Measurements from ENCODE around the gene MRPS31.
"Not testable (repeated sequence)": the region's sequence is repeated elsewhere in the genome, so short reads cannot be mapped to it uniquely, and the experiment has no call there.

The MRPS31 gene

GRCh38 chr13:40714433-40714832 lies 56.6 kb downstream of the MRPS31 start:
- H3K36me3 ChIP-seq (ENCODE audit: control insufficient read depth in 2 of 2, insufficient read depth in 2 of 2, low read length in 2 of 2), result peaks cover 4 to 11% of the 10 kb centered on the region in 2 donors

GRCh38 chr13:40706439-40706838 lies 64.6 kb downstream of the MRPS31 start:
- no peaks in the 10 kb centered on the region for H3K4me1 ChIP-seq (ENCODE audit: control insufficient read depth in 2 of 2, insufficient read depth in 2 of 2, low read length in 2 of 2)
- H3K27ac ChIP-seq (ENCODE audit: low read depth in 2 of 2, low read length in 2 of 2), result no peak overlapping the region
- H3K9me3 ChIP-seq (ENCODE audit: control insufficient read depth in 2 of 2, low read length in 2 of 2), result no peaks in the 10 kb centered on the region
- no peaks in the 10 kb centered on the region for H3K27me3 ChIP-seq (ENCODE audit: control insufficient read depth in 2 of 2, insufficient read depth in 2 of 2, low read length in 2 of 2)
- H3K9ac ChIP-seq (ENCODE audit: low read depth in 1 of 2, low read length in 2 of 2), result no peak overlapping the region
- no peaks in the 10 kb centered on the region for H3K36me3 ChIP-seq (ENCODE audit: control insufficient read depth in 2 of 2, insufficient read depth in 2 of 2, low read length in 2 of 2)
- no peak overlapping the region for H3K4me3 ChIP-seq (ENCODE audit: low read length in 2 of 2)

More at GRCh38 chr13:40714433-40714832, 56.6 kb downstream of the MRPS31 start:
- not testable (repeated sequence) for H3K27ac ChIP-seq (ENCODE audit: low read depth in 2 of 2, low read length in 2 of 2); H3K4me1 ChIP-seq (ENCODE audit: control insufficient read depth in 2 of 2, insufficient read depth in 2 of 2, low read length in 2 of 2); H3K27me3 ChIP-seq (ENCODE audit: control insufficient read depth in 2 of 2, insufficient read depth in 2 of 2, low read length in 2 of 2); H3K9ac ChIP-seq (ENCODE audit: low read depth in 1 of 2, low read length in 2 of 2); H3K9me3 ChIP-seq (ENCODE audit: control insufficient read depth in 2 of 2, low read length in 2 of 2); H3K4me3 ChIP-seq (ENCODE audit: low read length in 2 of 2)

GRCh38 chr13:40697711-40698110 lies 73.3 kb downstream of the MRPS31 start:
- Histone ChIP-seq H3K27ac (ENCODE audit: low read depth in 2 of 2, low read length in 2 of 2) (no peak overlapping the region), H3K27me3 (ENCODE audit: control insufficient read depth in 2 of 2, insufficient read depth in 2 of 2, low read length in 2 of 2) (no peaks in the 10 kb centered on the region), H3K9me3 (ENCODE audit: control insufficient read depth in 2 of 2, low read length in 2 of 2) (no peaks in the 10 kb centered on the region), H3K4me3 (ENCODE audit: low read length in 2 of 2) (no peak overlapping the region), H3K4me1 (ENCODE audit: control insufficient read depth in 2 of 2, insufficient read depth in 2 of 2, low read length in 2 of 2) (no peaks in the 10 kb centered on the region), H3K9ac (ENCODE audit: low read depth in 1 of 2, low read length in 2 of 2) (no peak overlapping the region), H3K36me3 (ENCODE audit: control insufficient read depth in 2 of 2, insufficient read depth in 2 of 2, low read length in 2 of 2) (no peaks in the 10 kb centered on the region)

GRCh38 chr13:40694426-40694825 lies 76.6 kb downstream of the MRPS31 start:
- no peaks in the 10 kb centered on the region for H3K4me1 ChIP-seq (ENCODE audit: control insufficient read depth in 2 of 2, insufficient read depth in 2 of 2, low read length in 2 of 2)
- no peaks in the 10 kb centered on the region for H3K27me3 ChIP-seq (ENCODE audit: control insufficient read depth in 2 of 2, insufficient read depth in 2 of 2, low read length in 2 of 2)
- no peak overlapping the region for H3K9ac ChIP-seq (ENCODE audit: low read depth in 1 of 2, low read length in 2 of 2)
- H3K36me3 ChIP-seq (ENCODE audit: control insufficient read depth in 2 of 2, insufficient read depth in 2 of 2, low read length in 2 of 2), result no peaks in the 10 kb centered on the region
- H3K9me3 ChIP-seq (ENCODE audit: control insufficient read depth in 2 of 2, low read length in 2 of 2), result no peaks in the 10 kb centered on the region
- H3K4me3 ChIP-seq (ENCODE audit: low read length in 2 of 2), result no peak overlapping the region
- no peak overlapping the region for H3K27ac ChIP-seq (ENCODE audit: low read depth in 2 of 2, low read length in 2 of 2)

GRCh38 chr13:40692946-40693345 lies 78.0 kb downstream of the MRPS31 start:
- Histone ChIP-seq H3K36me3 (ENCODE audit: control insufficient read depth in 2 of 2, insufficient read depth in 2 of 2, low read length in 2 of 2) (no peaks in the 10 kb centered on the region), H3K27me3 (ENCODE audit: control insufficient read depth in 2 of 2, insufficient read depth in 2 of 2, low read length in 2 of 2) (no peaks in the 10 kb centered on the region), H3K9ac (ENCODE audit: low read depth in 1 of 2, low read length in 2 of 2) (no peak overlapping the region), H3K4me1 (ENCODE audit: control insufficient read depth in 2 of 2, insufficient read depth in 2 of 2, low read length in 2 of 2) (no peaks in the 10 kb centered on the region), H3K9me3 (ENCODE audit: control insufficient read depth in 2 of 2, low read length in 2 of 2) (no peaks in the 10 kb centered on the region), H3K4me3 (ENCODE audit: low read length in 2 of 2) (no peak overlapping the region), H3K27ac (ENCODE audit: low read depth in 2 of 2, low read length in 2 of 2) (no peak overlapping the region)

GRCh38 chr13:40688781-40689180 lies 82.2 kb downstream of the MRPS31 start:
- no peak overlapping the region for H3K27ac ChIP-seq (ENCODE audit: low read depth in 2 of 2, low read length in 2 of 2)
- no peaks in the 10 kb centered on the region for H3K4me1 ChIP-seq (ENCODE audit: control insufficient read depth in 2 of 2, insufficient read depth in 2 of 2, low read length in 2 of 2)
- H3K4me3 ChIP-seq (ENCODE audit: low read length in 2 of 2), result no peak overlapping the region
- no peaks in the 10 kb centered on the region for H3K27me3 ChIP-seq (ENCODE audit: control insufficient read depth in 2 of 2, insufficient read depth in 2 of 2, low read length in 2 of 2)
- no peaks in the 10 kb centered on the region for H3K36me3 ChIP-seq (ENCODE audit: control insufficient read depth in 2 of 2, insufficient read depth in 2 of 2, low read length in 2 of 2)
- H3K9ac ChIP-seq (ENCODE audit: low read depth in 1 of 2, low read length in 2 of 2), result no peak overlapping the region
- H3K9me3 ChIP-seq (ENCODE audit: control insufficient read depth in 2 of 2, low read length in 2 of 2), result no peaks in the 10 kb centered on the region

GRCh38 chr13:40682449-40683240 lies 88.3 kb downstream of the MRPS31 start:
- no peak overlapping the region for H3K27ac ChIP-seq (ENCODE audit: low read depth in 2 of 2, low read length in 2 of 2)
- no peak overlapping the region for H3K9ac ChIP-seq (ENCODE audit: low read depth in 1 of 2, low read length in 2 of 2)
- H3K4me1 ChIP-seq (ENCODE audit: control insufficient read depth in 2 of 2, insufficient read depth in 2 of 2, low read length in 2 of 2), result peaks cover 0 to 3% of the 10 kb centered on the region in 2 donors
- no peaks in the 10 kb centered on the region for H3K36me3 ChIP-seq (ENCODE audit: control insufficient read depth in 2 of 2, insufficient read depth in 2 of 2, low read length in 2 of 2)
- H3K27me3 ChIP-seq (ENCODE audit: control insufficient read depth in 2 of 2, insufficient read depth in 2 of 2, low read length in 2 of 2), result no peaks in the 10 kb centered on the region
- no peak overlapping the region for H3K4me3 ChIP-seq (ENCODE audit: low read length in 2 of 2)
- H3K9me3 ChIP-seq (ENCODE audit: control insufficient read depth in 2 of 2, low read length in 2 of 2), result no peaks in the 10 kb centered on the region

GRCh38 chr13:40681341-40682146 lies 89.4 kb downstream of the MRPS31 start:
- H3K4me3 ChIP-seq (ENCODE audit: low read length in 2 of 2), result no peak overlapping the region
- H3K9me3 ChIP-seq (ENCODE audit: control insufficient read depth in 2 of 2, low read length in 2 of 2), result no peaks in the 10 kb centered on the region
- H3K27ac ChIP-seq (ENCODE audit: low read depth in 2 of 2, low read length in 2 of 2), result no peak overlapping the region
- H3K36me3 ChIP-seq (ENCODE audit: control insufficient read depth in 2 of 2, insufficient read depth in 2 of 2, low read length in 2 of 2), result no peaks in the 10 kb centered on the region
- H3K27me3 ChIP-seq (ENCODE audit: control insufficient read depth in 2 of 2, insufficient read depth in 2 of 2, low read length in 2 of 2), result no peaks in the 10 kb centered on the region
- peaks cover 0 to 3% of the 10 kb centered on the region in 2 donors for H3K4me1 ChIP-seq (ENCODE audit: control insufficient read depth in 2 of 2, insufficient read depth in 2 of 2, low read length in 2 of 2)
- no peak overlapping the region for H3K9ac ChIP-seq (ENCODE audit: low read depth in 1 of 2, low read length in 2 of 2)

GRCh38 chr13:40680659-40681323 lies 90.2 kb downstream of the MRPS31 start:
- no peaks in the 10 kb centered on the region for H3K27me3 ChIP-seq (ENCODE audit: control insufficient read depth in 2 of 2, insufficient read depth in 2 of 2, low read length in 2 of 2)
- H3K9ac ChIP-seq (ENCODE audit: low read depth in 1 of 2, low read length in 2 of 2), result no peak overlapping the region
- no peaks in the 10 kb centered on the region for H3K9me3 ChIP-seq (ENCODE audit: control insufficient read depth in 2 of 2, low read length in 2 of 2)
- no peak overlapping the region for H3K4me3 ChIP-seq (ENCODE audit: low read length in 2 of 2)
- H3K27ac ChIP-seq (ENCODE audit: low read depth in 2 of 2, low read length in 2 of 2), result no peak overlapping the region
- no peaks in the 10 kb centered on the region for H3K36me3 ChIP-seq (ENCODE audit: control insufficient read depth in 2 of 2, insufficient read depth in 2 of 2, low read length in 2 of 2)
- H3K4me1 ChIP-seq (ENCODE audit: control insufficient read depth in 2 of 2, insufficient read depth in 2 of 2, low read length in 2 of 2), result peaks cover 0 to 3% of the 10 kb centered on the region in 2 donors

GRCh38 chr13:40679480-40679985 lies 91.5 kb downstream of the MRPS31 start:
- Histone ChIP-seq H3K9ac (ENCODE audit: low read depth in 1 of 2, low read length in 2 of 2) (no peak overlapping the region), H3K4me1 (ENCODE audit: control insufficient read depth in 2 of 2, insufficient read depth in 2 of 2, low read length in 2 of 2) (peaks cover 0 to 3% of the 10 kb centered on the region in 2 donors), H3K36me3 (ENCODE audit: control insufficient read depth in 2 of 2, insufficient read depth in 2 of 2, low read length in 2 of 2) (no peaks in the 10 kb centered on the region), H3K9me3 (ENCODE audit: control insufficient read depth in 2 of 2, low read length in 2 of 2) (no peaks in the 10 kb centered on the region), H3K27me3 (ENCODE audit: control insufficient read depth in 2 of 2, insufficient read depth in 2 of 2, low read length in 2 of 2) (no peaks in the 10 kb centered on the region), H3K4me3 (ENCODE audit: low read length in 2 of 2) (no peak overlapping the region), H3K27ac (ENCODE audit: low read depth in 2 of 2, low read length in 2 of 2) (no peak overlapping the region)

Measured in mucosa of rectum (tissue), 2 donors.